Measurements from ENCODE around the gene SERAC1. TPM values are rescaled to one million over a fixed set of nuclear protein-coding genes. Genes with fewer than 3 reads are reported as not detected.

SERAC1 gene
- total and polyA plus RNA-seq, 2 of the 4 experiments (the other 2 are of a cell fraction), result 7.7 to 15.6 TPM

GRCh38 chr6:158205169-158205944 is 37.3 kb upstream of the SERAC1 start:
- no peak overlapping the region for H2BK120ac ChIP-seq (ENCODE audit: low read depth, low read length)
- no peak overlapping the region for H3K9ac ChIP-seq (ENCODE audit: low read depth, low read length)
- H3K4me1 ChIP-seq (ENCODE audit: control insufficient read depth, insufficient read depth, low read length), result peaks cover 3% of the 10 kb centered on the region; the same call in 1 of the 2 replicates
- H2AK9ac ChIP-seq (replicated peaks; ENCODE audit: low read depth, low read length, poor library complexity), result peak overlapping the region; percentile 15
- no peak overlapping the region for H2BK15ac ChIP-seq (ENCODE audit: low read depth, low read length)
- no peak overlapping the region for H4K5ac ChIP-seq (ENCODE audit: low read depth, low read length)
- no peak overlapping the region for H2BK5ac ChIP-seq (ENCODE audit: low read depth, low read length, poor library complexity, severe bottlenecking)
- H3K56ac ChIP-seq (ENCODE audit: extremely low read depth, insufficient read depth, low read length), result no peak overlapping the region
- ChIA-PET CTCF (interaction anchor here (0.7 to 1.7 kb wide), 2 partner anchors 9 to 113 kb away, joined by 3 to 6 read pairs; no protein-coding TSS in a partner anchor), POLR2A (ENCODE audit: unreplicated experiment) (no interaction called here)
- no TSS peak for BruUV-seq (replicated peaks)
- no peak for DNase-seq
- H3K14ac ChIP-seq (replicated peaks; ENCODE audit: low read depth, low read length), result no peak overlapping the region
- 0 out of 2 replicates have a peak, but pooled peaks cover 4% of the 10 kb centered on the region for H3K9me1 ChIP-seq (ENCODE audit: insufficient read depth, low read length)
- in situ Hi-C loops (cut with MboI; ENCODE audit: low sequenced_read_pairs), result loop anchor here (25.0 kb wide), 1 partner anchor 907 kb away; no protein-coding TSS in a partner anchor
- H4K91ac ChIP-seq (ENCODE audit: insufficient read depth, low read depth, low read length), result no peak overlapping the region
- H4K20me1 ChIP-seq (ENCODE audit: insufficient read depth, low read length), result no peaks in the 10 kb centered on the region
- H3K18ac ChIP-seq (ENCODE audit: low read depth, low read length), result no peak overlapping the region
- H3K4ac ChIP-seq (ENCODE audit: low read depth, low read length), result peak overlapping the region; percentile 34; the same call in 1 of the 2 replicates
- H3K79me1 ChIP-seq (ENCODE audit: low read depth in 1 of 2, low read length in 2 of 2), result no peaks in the 10 kb centered on the region
- no peak overlapping the region for H3K4me3 ChIP-seq (ENCODE audit: insufficient read depth, low read depth, low read length)
- TF ChIP-seq RAD21 (IDR thresholded peaks at IDR 0.05; ENCODE audit: low read length), result peak; percentile 42
- TF ChIP-seq USF2 (IDR thresholded peaks at IDR 0.05; ENCODE audit: low read depth, low read length), result no peak
- TF ChIP-seq SMC3 (IDR thresholded peaks at IDR 0.05; ENCODE audit: low read depth, low read length), result no peak
- TF ChIP-seq CTCF (conservative IDR thresholded peaks at IDR 0.05; ENCODE audit: low read depth, low read length), result peak; percentile 37
- H2AK5ac ChIP-seq (ENCODE audit: low read depth, low read length), result no peak overlapping the region
- H2AFZ ChIP-seq (replicated peaks; ENCODE audit: low read length, poor library complexity), result peak overlapping the region; percentile 25
- dilution Hi-C loops (cut with HindIII; ENCODE audit: low sequenced_read_pairs, unreplicated experiment), result no loop called here
- no peak for ATAC-seq (ENCODE audit: low read depth)
- no peaks in the 10 kb centered on the region for H3K9me3 ChIP-seq (ENCODE audit: control insufficient read depth, insufficient read depth, low read length)
- H4K8ac ChIP-seq (ENCODE audit: low read depth in 2 of 2, low read length in 2 of 2), result 0 out of 4 replicates have a peak overlapping the region, but pooled peaks of 1 of the 2 experiments have one; percentile 9
- peak overlapping the region; percentile 50; the same call in 1 of the 2 replicates for H2BK20ac ChIP-seq (ENCODE audit: low read depth, low read length)
- no peak overlapping the region for H3K23ac ChIP-seq (ENCODE audit: low read depth, low read length)
- intact Hi-C loops (cut with micrococcal nuclease), result no loop called here
- H3K27me3 ChIP-seq (ENCODE audit: control insufficient read depth, insufficient read depth, low read length), result no peaks in the 10 kb centered on the region
- H3K4me2 ChIP-seq (ENCODE audit: low read depth, low read length), result no peak overlapping the region
- 50% methylated on average over 3 of the region's 13 CpGs; no CpG with 5 or more reads in 1 of the 2 experiments for WGBS, 2 experiments (ENCODE audit: extremely low coverage in 2 of 2, insufficient read length in 1 of 2)
- H3K27ac ChIP-seq (ENCODE audit: insufficient read depth, low read length), result no peak overlapping the region
- no peaks in the 10 kb centered on the region for H3K36me3 ChIP-seq (ENCODE audit: control insufficient read depth, insufficient read depth, low read length)

Measured in IMR-90 (cell line).